ENCODE data around the gene LGALS1.

Gene LGALS1
- total RNA-seq, result 427 to 1,078 (median 672) reads per million in 18 experiments

GRCh38 chr22:37674951-37675929 lies at the start of gene LGALS1:
Gene LGALS1 (plus strand): TSS chr22:37675636. CDS start chr22:37675703, 67 bp downstream.
- peak; percentile 95 to 97 for DNase-seq

GRCh38 chr22:37625737-37626136 lies 49.7 kb upstream of the LGALS1 start:
- no peak for DNase-seq

GRCh38 chr22:37626144-37626543 lies 49.3 kb upstream of the LGALS1 start:
- no peak for DNase-seq

- no peak for DNase-seq
Measured at GRCh38 chr22:37626556-37627075, 48.8 kb upstream of the LGALS1 start.

GRCh38 chr22:37627121-37627520 lies 48.3 kb upstream of the LGALS1 start:
- peak; percentile 24 to 48 for DNase-seq

- DNase-seq, result peak; percentile 40 to 54
Measured at GRCh38 chr22:37627545-37627944, 47.9 kb upstream of the LGALS1 start.

- DNase-seq, result no peak
Measured at GRCh38 chr22:37628830-37629229, 46.6 kb upstream of the LGALS1 start.

- DNase-seq, result no peak
Measured at GRCh38 chr22:37629928-37630327, 45.5 kb upstream of the LGALS1 start.

GRCh38 chr22:37630839-37631435 lies 44.5 kb upstream of the LGALS1 start:
- no peak for DNase-seq

GRCh38 chr22:37631448-37632173 lies 43.8 kb upstream of the LGALS1 start:
- peak in 1 of 2 donors; percentile 29 for DNase-seq

- no peak for DNase-seq
Measured at GRCh38 chr22:37632174-37633088, 43.0 kb upstream of the LGALS1 start.

- peak; percentile 17 to 39 for DNase-seq
Measured at GRCh38 chr22:37633089-37633624, 42.3 kb upstream of the LGALS1 start.

GRCh38 chr22:37633625-37634416 lies 41.6 kb upstream of the LGALS1 start:
- DNase-seq, result peak; percentile 91 to 97

- DNase-seq, result peak in 1 of 2 donors; percentile 55
Measured at GRCh38 chr22:37634417-37634924, 41.0 kb upstream of the LGALS1 start.

- no peak for DNase-seq
Measured at GRCh38 chr22:37635157-37635556, 40.3 kb upstream of the LGALS1 start.

GRCh38 chr22:37636186-37636948 lies 39.1 kb upstream of the LGALS1 start:
- DNase-seq, result peak; percentile 42 to 78

GRCh38 chr22:37636949-37637273 lies 38.5 kb upstream of the LGALS1 start:
- DNase-seq, result no peak

- DNase-seq, result peak in 1 of 2 donors; percentile 14
Measured at GRCh38 chr22:37638391-37639069, 36.9 kb upstream of the LGALS1 start.

Measured in inflammatory macrophage (primary cell).